Stimulated activated CD4-positive, alpha-beta T cell treated with anti-CD3 and anti-CD28 coated beads, Interleukin-1b, Interleukin-23, amount 100 ng/mL, for 48 hours (primary cell): ENCODE measurements around the gene CABP1.
A peak's percentile ranks its signal among the peaks of the same experiment; 100 is the strongest.

ENCODE experiments used
- DNase-seq: peaks from one replicate; pipeline ENCODE4 v3.0.0-alpha.2; 2020

Gene CABP1

DNA sequence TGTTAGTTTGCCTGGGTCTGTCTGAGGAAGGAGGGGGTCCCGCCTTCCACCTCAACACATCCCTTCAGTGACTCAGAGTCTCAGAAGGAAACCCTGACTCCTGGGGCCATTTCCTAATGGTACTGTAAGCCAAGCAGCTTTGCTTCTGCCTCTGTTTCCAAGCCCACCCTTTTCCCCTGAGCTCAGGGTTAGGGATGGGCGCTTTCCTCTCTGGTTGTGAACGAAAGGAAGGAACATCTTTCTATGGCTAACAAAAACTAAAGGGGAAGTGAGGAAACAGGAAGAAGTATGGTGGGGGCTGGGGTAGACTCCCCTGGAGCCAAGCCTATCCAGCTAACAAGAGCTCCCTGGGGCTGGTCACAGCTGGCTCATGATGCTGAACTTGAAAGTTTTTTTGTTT, 58.2 kb downstream of the CABP1 start:
- no peak for DNase-seq

GRCh38 chr12:120699553-120699952, 59.1 kb downstream of the CABP1 start:
- no peak for DNase-seq

- DNase-seq, result no peak
These were observed 60.5 kb downstream of the CABP1 start for GRCh38 chr12:120700886-120701285.

- DNase-seq, result no peak
These were observed 62.2 kb downstream of the CABP1 start for GRCh38 chr12:120702637-120703036.

GRCh38 chr12:120703311-120703942, 63.0 kb downstream of the CABP1 start:
- DNase-seq, result no peak

GRCh38 chr12:120705618-120706017, 65.2 kb downstream of the CABP1 start:
- no peak for DNase-seq

GRCh38 chr12:120706029-120706428, 65.6 kb downstream of the CABP1 start:
- DNase-seq, result no peak

DNA sequence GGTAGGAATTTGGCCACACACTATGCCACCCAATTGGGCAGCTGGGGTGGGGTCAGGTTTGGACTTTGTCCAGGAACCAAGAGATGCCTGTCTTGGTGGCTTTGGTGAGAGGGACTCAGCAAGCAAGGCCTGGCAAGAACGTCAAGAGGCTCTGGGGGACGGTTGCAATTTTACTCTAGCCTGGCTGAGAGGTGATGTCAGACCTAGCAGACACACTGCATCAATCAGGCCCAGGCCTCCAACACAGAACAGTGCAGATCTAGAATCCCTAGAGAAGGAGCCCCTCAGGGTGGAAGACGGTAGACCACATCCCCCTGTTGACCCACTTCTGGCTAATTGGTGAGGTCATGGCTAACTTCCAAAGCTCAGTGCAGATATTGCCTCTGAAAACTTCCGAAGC, 68.2 kb downstream of the CABP1 start:
- DNase-seq, result no peak

DNA sequence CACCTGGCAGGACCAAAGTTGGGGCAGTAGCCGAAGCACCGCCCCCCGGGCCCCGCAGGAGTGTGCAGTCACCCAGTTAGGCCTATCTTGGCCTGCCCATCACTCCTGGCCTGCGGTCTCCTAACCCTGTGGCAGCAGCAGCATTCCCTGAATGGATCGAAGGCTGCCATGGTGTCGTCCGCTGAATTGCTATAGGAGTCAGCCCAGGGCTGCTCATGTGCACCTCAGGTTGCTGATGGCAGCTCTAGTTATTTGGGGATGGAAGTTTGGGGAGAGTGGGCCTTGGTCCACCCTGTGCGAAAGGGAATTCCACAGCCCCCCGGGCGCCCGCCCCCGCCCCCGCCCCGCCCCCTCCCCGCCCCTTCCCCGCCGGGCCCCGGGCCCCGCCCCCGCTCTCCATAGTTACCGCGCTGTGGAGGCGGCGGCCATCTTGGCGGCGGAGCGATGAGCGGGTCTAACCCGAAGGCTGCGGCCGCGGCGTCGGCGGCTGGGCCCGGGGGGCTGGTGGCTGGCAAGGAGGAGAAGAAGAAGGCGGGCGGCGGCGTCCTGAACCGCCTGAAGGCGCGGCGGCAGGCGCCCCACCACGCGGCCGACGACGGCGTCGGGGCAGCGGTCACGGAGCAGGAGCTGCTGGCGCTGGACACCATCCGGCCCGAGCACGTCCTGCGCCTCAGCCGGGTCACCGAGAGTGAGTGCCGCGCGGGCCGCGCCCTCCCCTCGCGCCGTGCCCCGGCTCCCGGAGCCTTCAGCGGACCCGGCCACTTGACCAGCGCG, 69.8 kb downstream of the CABP1 start, which contains the start of gene UNC119B:
TSS of gene UNC119B (plus strand) at position 428 of the 774 bp plus-strand sequence. CDS start at position 445, 17 bp downstream.
- peak; percentile 73 for DNase-seq

- DNase-seq, result peak; percentile 21
These were observed 70.4 kb downstream of the CABP1 start for GRCh38 chr12:120710805-120711296.

- DNase-seq, result no peak
These were observed 71.0 kb downstream of the CABP1 start for GRCh38 chr12:120711411-120711810.

DNA sequence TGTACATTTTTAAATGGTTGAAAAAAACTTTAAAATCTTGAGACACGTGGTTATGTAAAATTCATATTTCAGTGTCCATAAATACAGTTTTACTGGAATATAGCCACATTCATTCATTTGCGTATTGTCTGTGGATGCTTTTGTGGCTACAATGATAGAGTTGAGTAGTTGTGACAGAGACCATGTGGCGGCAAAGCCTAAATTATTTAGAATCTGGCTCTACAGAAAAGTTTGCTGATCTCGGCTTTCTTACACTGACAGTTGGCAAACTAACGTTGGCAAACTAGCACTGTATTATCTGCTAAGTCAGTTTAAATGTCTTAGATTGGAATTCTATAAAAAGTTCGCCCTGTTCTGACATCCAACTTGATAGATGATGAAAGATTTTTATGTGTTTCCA, 72.2 kb downstream of the CABP1 start:
- no peak for DNase-seq

- peak; percentile 73 for DNase-seq
These were observed 73.5 kb downstream of the CABP1 start for GRCh38 chr12:120713861-120714482.
